ENCODE results near the gene MXI1.
A peak's percentile ranks its signal among the peaks of the same experiment; 100 is the strongest.

The MXI1 gene

GRCh38 chr10:110278562-110279406 lies 71.4 kb downstream of the MXI1 start:
- no peak for DNase-seq

DNA sequence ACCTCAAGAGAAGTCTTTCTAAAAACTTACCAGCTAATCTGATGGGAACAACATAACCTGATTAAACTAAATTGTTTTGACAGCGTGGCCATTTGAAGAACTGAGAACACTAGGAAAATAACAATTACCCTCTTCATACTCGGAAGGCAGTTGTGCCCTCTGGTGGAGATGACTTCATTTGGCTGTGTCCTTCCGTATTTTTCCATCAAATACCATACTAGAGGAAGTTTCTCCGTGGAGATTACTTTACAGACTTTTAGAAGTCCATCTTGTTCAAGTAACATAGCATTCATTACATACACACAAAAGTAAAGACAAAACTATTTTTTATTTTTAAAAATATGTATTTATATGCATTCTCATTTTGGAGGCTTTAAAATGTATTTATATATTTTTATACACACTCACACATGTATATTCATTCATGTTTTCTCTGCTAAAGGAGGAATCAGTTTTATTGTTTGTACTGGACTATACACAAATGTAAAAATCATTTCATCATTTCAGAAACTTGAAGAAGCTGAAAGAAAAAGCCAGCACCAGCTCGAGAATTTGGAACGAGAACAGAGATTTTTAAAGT lies 72.1 kb downstream of the MXI1 start:
- peak; percentile 60 for DNase-seq

- no peak for DNase-seq
Measured at GRCh38 chr10:110284262-110284661, 76.9 kb downstream of the MXI1 start.

DNA sequence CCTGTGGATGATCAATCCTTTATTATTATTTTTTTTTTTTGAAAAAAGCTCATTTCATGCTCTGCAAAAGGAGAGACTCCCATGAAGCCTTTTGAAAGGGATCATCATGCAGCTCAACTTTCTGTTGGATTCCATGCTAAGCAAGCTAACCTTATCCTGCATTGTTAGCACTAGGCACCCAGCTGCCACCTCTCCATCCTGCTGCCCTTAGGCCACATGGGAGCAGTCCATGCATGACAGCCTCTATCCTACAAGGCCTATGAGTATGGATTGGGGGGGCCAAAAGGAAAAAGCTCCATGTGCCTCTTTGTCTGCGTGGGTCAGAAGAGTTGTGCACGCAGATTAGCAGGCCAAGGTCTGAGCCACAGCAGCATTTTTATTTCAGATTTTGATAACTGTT lies 78.1 kb downstream of the MXI1 start:
- no peak for DNase-seq

- DNase-seq, result no peak
Measured at GRCh38 chr10:110286841-110287240, 79.4 kb downstream of the MXI1 start.

DNA sequence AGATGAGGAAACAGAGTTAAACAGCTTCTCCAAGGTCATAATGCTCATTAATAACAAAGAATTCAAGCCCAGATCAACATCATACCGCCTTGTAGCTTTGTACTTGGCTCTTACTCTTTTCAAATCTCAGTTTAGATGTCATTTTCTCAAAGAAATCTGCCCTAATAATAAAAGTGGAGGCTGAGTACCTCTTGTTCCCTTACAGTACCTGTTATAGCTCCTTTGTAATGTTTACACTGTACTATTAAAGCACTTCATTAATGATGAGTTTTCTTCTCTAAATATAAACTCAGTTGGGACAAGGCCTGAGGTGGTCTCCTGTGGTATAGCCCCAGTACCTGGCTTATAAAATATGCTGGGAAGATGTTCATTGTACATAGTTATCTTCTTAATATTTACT lies 89.6 kb downstream of the MXI1 start:
- no peak for DNase-seq

DNA sequence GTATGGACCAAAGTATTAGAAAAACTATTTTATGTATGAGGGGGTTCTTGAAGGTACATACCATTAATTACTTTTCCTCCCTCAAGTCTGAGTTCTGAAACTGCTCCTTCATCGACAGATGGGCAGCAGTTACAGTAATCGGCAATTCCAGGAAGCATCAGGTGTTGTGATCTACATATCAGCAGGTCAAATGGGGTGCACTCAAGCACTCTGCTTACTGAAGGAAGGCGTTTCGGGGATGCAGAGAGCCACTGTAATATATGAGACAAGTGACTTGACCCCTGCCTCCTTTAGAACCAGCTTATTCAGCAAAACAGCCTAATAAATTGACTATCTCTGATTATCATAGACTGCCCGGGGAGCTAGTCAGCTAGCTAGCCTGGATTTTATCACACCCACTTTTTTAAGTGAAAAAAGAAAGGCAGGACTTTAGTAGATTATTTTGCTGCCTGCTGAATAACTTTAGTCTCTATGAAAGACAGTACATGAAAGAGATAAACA lies 93.1 kb downstream of the MXI1 start:
- no peak for DNase-seq

- DNase-seq, result no peak
Measured at GRCh38 chr10:110303681-110304080, 96.3 kb downstream of the MXI1 start.

GRCh38 chr10:110304394-110304779 lies 97.0 kb downstream of the MXI1 start:
- peak; percentile 15 for DNase-seq

DNA sequence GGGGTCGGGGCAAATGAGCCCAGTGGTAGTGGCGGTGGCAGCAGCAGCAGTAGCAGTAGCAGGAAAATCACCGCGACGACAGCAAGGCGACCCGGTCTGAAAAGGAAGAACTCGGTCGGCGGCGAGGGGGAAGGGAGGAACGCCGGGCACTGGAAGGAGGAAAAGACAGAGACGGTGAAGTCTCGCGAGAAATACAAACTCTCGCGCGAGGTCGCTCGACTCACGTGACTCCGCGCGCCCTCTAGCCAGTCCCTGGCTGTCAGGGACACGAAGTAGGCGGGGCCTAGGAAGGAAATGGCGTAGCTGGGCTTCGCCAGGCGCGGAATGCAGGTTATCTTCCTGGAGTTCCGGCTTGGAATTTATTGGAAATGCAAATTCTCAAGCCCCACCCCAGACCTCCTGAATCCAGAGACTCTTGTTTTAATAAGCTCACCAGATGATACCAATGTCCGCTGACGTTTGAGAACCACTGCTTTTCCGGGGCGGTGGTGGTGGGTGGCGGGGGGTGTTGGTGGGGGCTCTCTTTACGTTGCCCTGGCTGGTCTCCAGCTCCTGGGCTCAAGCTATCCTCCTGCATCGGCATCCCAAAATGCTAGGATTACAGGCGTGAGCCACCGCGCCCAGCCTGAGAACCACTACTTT lies 97.5 kb downstream of the MXI1 start, which contains the start of gene SMNDC1:
SMNDC1 (minus strand) TSS at position 141 of the 642 bp plus-strand sequence. CDS start 1,333 bp downstream, outside the sequence.
- DNase-seq, result peak; percentile 99

GRCh38 chr10:110305767-110306451 lies 98.5 kb downstream of the MXI1 start:
- DNase-seq, result peak; percentile 86

GRCh38 chr10:110306452-110306768 lies 99.0 kb downstream of the MXI1 start:
- no peak for DNase-seq

DNA sequence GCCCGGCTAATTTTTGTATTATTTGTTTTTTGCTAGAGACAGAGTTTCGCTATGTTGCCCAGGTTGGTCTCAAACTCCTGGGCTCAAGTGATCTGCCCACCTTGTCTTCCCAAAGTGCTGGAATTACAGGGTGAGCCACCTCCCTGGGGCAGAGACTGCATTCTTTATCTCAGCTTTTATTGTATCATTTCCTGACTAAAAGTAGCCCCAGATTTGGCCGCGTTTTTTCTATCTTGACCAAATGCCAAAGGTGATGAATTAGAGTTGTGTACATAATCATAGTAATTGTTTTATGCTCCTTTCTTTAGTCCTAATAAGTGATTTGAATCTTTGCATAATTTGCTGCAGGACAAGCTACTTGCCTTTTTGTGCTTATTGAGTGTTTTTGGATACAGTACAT lies 100.4 kb downstream of the MXI1 start:
- DNase-seq, result no peak

DNA sequence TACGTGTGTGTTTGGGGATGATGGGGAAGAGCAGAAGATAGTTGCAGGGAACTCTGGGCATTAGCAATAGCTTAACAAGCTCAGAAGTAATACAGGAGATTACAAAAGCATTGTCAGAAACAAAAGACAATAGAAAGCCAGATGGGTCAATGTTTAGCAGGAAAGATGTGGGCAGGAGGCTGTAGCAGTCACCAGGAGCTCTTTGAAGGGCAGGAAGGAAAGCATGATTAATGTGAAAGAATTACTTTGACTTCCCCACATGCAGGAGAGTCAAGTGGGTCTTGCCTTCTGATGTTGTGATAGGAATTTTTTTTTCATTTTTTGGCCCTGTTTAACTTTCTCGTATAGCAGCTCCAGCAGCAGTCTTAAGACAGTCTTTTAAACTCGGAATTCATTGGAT lies 103.3 kb downstream of the MXI1 start:
- no peak for DNase-seq

DNA sequence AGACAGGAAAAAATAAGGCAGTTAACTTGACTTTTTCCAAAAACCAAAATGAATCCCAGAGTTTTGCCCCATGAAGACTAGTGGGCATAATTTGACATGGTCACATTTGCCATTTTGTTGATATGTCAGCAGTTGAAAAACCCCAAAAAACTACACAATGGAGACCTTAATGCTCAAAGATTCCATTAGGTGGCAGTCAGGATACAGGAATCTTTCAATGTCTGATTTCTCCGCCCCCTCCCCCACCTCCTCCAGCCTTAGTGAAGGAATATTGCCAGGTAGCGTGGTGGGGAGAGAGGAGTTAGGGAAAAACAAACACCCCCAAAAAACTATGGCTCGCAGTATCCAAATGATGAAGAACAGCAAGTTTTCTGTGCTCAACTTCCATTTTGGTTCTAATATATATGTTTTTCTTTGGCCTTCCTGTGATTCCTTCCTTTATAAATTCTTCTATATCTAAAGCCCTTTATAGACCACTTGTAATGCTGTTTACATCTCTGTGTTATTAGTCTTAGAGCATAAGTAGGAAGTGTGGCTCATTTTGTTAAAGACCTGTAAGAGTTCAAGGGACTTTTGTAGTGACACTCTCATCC lies 104.0 kb downstream of the MXI1 start:
- DNase-seq, result peak; percentile 62

DNA sequence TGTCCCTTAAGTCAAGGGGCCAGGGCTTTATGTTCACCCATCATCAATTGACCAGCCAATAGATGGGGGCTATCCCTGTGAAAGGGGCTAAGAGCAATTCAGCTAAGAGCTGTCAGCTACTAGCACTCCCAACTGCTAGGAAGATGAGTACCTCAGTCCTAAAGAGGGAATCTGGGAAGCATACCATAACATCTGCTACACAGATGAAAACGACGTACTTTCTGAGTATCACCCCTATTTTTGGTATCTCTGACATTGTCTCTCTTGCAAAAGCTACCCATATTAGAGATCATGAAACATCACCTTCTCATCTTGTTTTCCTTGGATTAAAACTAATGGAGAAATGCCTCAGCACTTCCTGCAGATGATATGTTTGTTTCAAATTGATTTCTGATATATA lies 104.8 kb downstream of the MXI1 start:
- DNase-seq, result peak; percentile 8

- DNase-seq, result no peak
Measured at GRCh38 chr10:110313674-110314073, 106.3 kb downstream of the MXI1 start.

DNA sequence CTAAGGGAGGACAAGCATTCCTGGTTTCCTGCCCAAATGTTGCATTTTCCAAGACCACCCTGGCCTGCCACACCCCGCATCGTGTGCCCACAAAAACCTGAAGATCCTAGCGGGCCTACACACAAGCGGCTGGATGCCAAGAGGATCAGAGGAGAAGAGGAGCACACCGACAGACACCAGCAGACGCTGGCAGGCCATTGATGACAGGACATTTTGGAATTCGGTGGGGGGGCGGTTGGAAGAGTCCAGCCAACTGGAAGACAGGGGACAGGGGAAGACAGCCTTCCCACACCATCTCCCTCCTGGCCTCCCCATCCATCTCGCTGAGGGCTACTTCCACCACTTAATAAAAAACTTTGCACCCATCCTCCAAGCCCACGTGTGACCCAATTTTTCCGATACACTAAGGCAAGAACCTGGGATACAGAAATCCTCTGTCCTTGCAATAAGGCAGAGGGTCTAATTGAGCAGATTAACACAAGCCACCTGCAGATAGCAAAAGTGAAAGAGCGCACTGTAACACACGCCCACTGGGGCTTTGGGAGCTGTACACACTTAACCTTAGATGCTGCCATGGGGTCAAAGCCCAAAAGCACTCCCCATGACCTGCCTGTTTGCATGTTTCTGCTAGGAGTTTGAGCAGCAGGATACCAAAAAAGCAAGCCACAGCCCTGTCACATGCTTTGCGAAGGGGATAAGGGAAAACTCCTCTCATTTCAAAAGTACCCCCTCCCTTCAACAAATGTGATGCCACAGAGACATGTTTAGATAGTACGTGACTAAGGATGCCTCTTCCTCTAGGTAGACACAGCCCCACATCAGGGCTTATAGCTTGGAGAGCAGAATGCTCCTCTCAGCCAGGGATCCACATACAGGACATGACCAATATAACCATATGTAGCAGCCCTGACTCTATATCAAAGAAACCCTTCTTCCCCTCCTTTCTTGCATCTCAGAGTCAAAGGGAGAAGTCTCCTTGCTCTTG lies 110.8 kb downstream of the MXI1 start:
- no peak for DNase-seq

GRCh38 chr10:110321869-110322620 lies 114.6 kb downstream of the MXI1 start:
- DNase-seq, result no peak

DNA sequence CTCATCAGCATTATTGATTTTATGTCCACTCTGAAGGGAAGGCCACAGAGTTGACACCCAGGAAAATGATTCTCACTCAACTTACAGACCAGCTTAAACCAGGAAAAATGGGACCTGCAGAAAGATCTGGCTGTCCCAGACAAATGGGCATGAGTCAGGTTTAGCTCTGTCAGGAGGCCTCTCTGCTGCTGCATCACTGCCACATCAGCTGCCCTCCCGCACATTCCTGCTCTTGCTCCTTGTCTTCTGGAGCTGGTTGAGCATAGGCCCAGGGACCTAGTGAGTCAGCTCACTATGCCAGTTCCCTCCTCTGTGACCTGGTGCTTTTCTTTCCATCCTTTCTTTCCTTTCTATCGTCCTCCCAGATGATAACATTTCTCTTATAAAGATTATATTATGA lies 116.1 kb downstream of the MXI1 start:
- DNase-seq, result peak; percentile 85
